Caki2 (cell line): Measurements from ENCODE around the gene SNTG2. TPM values are rescaled to one million over a fixed set of nuclear protein-coding genes. Genes with fewer than 3 reads are reported as not detected.

ENCODE experiments used
- DNase-seq: peaks from one replicate; pipeline ENCODE4 v3.0.0-alpha.2; 2015; ENCODE audit warnings: low read depth
- in situ Hi-C: cut with HindIII; loops from 2 replicates; pipeline ENCODE4 v1.10.0; 2016; ENCODE audit warnings: low sequenced_read_pairs, low pct_unique_long_range_greater_than_20kb, mixed read lengths
- total RNA-seq: library from RNA; depleted of rRNA; stranded (reverse); fragments of >200 nt; shearing (Covaris generic); gene quantifications from 2 replicates; pipeline ENCODE4 v1.2.3, GENCODE V29; 2014; ENCODE audit warnings: low replicate concordance

Gene SNTG2
- total RNA-seq, 1 experiment from 2014 or later, result not detected

DNA sequence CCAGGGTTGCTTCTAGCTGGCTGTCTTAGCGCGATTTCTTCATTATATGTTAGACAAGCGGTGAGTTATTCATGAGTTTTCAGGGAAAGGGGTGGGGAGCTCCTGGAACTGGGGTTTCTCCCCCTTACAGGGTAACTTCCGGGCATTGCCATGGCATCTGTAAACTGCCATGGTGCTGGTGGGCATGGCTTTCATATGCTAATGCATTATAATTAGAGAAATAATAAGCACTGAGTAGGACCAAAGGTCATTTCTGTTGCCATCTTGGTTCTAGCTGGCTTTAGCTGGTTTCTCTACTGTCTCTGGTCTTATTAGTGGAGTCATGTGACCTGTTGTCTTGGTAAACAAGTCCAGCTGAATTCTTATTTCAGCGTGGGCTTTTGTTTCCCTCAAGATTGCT lies 5.5 kb upstream of the SNTG2 start:
- in situ Hi-C loops, result no loop called here

DNA sequence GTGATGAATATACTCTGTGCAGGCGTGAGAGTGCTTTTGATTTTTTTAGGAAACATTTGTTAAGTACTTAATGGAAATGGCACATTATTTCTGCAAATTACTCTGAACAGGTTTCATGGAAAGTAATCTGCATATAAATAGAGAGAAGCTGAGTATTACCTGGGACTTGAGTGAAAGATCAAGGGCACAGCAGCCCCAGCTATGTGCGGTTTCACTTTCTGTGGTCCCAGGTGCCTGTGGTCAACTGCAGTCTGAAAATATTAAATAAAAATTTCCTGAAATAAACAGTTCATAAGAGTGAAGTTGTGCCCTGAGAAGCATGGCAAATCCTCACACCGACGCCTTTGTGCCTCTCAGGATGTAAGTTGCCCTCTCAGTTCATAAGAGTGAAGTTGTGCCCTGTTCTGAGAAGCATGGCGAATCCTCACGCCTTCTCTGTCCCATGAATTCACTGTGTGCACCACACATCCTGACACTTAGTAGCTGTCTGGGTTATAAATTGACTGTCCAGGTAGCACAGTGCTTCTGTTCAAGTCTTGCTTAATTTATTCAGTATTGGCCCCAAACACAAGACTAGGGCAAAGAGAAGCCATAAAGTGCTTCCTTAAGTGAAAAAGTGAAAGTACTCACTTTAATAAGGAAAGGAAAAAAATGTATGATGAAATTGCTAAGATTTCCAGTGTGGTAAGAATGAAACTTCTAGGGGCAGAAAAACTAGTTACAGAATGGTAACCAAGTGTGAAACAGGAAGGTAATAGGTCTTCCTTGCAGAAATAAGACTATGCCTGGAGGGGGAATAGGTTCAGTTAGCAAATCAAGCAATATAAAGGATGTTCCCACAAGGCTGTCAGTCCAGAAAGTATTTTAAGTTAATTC lies 4.3 kb upstream of the SNTG2 start:
- in situ Hi-C loops, result no loop called here
- no peak for DNase-seq

More for the DNA sequence above, 5.5 kb upstream of the SNTG2 start:
- DNase-seq, result no peak

DNA sequence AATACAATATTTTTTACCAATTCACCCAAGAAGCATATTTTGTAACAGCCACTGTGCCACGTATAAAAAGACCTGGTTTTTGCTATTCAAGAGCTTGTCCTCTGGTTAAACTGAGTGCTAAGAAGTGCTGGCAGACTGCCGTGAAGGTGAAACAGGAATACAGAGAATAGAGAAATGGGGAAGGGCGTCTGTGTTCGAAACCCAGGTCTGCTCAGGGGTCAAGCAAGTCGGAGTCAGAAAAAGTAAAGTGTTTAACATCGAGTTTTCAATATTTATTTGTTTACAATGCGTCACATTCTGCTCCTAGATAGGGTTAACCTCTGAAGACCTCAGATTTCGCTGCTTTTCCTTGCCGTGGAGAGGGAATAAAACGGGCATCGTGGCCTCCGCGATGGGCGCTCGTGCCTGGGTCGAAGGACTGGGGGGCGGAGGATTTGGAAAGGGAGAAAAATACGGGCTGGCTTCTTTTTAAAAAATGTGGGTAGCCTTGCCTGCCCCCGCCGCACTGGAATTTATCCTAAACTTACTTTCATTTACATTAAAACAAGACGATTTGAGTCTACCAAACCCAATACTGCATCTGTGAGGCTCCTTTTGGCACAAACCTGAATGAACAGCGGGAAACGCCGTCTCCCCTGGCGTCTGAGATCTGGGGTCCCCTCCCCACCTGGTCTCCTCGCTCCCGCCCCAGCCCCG lies 1.1 kb upstream of the SNTG2 start:
- DNase-seq, result no peak
- in situ Hi-C loops, result no loop called here

DNA sequence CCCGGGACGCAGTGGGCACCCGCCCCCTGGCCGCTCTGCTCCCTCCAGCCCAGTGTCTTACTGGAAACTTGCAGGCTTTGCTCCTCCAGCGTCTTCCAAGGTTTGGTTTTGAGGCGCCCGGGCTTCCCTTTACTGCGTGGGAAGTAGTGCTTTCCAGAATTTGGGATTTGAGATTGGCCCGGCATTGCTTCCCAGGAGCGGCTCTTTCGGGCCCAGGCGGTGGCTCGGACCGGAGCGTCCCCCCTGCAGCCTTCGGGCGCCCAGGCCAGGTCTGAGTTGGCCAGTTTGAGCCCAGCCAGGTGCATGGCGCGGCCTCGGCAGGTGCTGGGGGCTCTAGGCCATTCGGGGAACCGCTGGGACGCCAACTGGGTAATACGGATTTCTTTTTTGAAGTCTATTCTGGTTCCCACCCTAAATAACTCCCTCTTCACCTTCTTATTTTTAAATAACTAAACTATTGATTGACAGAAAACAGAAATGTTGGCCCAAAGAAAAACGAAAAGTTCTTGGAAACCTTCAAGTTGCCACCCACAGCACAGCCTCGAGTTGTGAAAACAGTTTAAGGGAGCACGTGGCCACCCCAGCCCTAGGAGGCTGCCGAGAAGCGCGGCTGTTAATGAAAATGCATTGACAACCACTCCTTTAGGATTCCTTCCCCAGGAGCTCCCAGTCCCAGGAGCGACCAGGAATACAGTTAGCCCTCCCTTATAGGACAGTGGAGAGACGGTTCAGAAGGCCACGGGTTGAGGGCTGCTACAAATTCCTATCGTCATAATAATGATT lies 766 bp downstream of the SNTG2 start:
- DNase-seq, result no peak
- in situ Hi-C loops, result no loop called here

DNA sequence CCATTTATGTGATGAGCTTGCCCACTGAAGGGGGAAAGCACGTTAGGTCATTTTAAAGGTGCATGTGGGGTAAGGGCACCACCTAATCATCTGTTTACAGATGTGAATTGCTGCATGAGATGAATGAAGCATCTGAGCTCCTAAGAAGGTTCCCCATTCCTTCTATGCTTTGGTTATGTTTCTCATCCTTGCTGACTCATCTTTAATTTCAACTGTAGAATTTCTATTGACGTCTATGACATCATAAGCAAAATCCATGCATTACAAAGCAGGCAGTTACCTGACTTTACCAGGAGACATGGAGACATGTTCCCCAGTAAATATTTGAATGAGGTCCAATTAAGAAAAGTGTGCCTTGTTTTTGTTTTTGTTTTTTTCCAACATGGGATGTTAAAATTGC lies 2.8 kb downstream of the SNTG2 start:
- in situ Hi-C loops, result no loop called here
- DNase-seq, result no peak

DNA sequence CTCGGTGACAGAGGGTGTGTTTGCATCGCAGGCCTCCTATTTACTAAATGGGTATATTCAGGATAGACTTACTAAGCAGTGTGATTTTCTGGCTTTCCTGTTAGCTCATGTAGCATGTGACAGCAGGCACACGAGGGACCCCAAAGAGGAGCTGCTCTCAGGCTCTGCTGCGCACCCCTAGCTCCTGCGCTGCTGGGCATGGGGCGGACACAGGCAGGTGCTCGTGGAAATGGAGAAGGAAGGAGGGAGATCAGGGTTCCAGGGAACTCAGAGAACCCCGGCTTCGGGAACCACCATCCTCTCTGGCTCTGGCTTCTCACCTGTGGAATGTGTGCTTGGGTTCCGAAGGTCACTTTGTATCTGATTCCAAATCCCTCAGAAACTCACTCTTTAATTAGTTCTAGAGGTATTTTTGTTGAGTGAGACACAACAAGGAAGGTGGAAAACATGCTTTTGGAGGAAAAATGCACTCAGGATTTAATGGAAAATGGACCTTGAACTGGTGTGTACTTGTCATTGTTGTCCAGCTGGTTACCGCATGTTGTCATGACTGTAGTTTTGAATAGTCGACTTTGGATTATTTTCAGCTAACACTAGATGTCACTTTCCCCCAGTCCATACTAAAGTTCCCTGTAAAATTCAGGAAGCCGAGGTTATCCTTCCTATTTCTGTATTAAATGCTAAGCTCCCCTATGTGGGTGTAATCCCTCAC lies 3.5 kb downstream of the SNTG2 start:
- peak; percentile 27 for DNase-seq
- in situ Hi-C loops, result no loop called here

DNA sequence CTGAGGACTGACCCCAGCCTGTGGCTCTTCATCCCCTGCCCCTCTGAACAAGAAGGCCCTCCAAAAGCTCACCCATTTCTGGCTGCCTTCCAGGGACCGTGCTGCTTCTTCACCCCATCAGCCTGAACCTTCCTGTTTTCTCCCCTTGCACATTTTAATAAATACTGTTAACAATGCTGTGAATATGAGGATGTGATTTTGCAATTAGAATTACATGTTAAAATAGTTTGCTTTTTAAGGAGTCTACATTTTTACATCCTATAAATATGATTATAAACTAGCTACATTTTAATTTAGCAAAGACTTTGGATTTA lies 4.0 kb downstream of the SNTG2 start:
- in situ Hi-C loops, result no loop called here

DNA sequence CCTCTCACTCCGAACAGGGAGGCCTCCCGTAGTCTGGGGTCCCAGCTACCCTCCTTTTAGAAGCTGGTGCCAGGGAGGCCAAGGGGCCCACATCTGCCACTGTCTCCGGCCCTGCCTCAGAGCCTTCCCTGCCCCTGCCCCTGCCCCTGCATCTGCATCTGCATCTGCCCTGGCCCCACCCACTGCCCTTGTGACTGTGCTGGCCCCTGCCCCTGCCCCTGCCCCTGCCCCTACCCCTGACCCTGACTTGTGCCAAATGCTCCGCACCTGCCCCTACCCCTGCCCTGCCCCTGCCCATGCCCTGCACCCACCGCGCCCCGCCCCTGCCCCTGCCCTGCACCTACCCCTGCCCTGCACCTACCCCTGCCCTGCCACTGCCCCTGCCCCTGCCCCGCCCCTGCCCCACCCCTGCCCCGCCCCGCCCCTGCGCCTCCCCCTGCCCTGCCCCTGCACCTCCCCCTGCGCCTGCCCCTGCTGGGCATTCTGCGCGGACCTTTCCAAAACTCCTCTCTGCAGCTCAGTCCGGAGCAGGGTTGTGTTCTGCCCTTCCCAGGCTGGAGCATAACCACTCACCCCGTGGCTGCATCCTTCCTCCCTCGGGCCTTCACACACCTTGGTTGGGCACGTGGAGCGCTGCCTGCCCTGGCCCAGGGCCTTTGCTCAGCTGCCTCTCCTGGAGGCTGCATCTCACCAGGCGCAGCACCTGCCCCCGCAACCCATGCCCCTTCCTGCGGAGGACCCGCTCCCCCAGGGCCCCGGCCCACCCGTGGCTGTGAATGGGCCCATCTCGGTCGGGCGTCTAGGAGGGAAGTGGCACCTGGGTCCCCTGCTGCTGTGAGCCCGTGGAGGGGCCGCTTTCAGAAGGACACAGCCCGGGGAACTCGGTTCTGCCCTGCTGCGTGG lies 5.4 kb downstream of the SNTG2 start:
- in situ Hi-C loops, result no loop called here
- no peak for DNase-seq

More for the DNA sequence above, 4.0 kb downstream of the SNTG2 start:
- no peak for DNase-seq

DNA sequence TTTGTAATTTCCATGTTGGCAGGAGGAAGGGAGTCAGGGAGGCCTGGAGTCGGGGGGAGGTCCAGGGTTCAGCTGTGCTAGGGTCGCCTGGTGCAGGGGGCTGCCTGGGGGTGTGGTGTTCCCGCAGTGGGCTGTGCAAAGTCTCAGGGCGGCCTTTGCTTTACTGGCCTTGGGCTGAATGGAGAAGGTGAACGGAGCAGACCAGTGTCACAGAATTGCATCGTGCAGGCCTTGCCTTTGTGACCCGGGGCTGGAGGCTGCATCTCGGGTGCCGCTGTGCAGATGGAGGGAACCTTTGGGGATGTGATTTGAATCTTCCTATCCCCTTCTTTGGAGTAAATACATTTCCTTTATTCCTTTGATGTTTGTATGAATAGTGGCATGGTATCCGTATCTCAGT lies 8.8 kb downstream of the SNTG2 start:
- DNase-seq, result no peak
- in situ Hi-C loops, result no loop called here

DNA sequence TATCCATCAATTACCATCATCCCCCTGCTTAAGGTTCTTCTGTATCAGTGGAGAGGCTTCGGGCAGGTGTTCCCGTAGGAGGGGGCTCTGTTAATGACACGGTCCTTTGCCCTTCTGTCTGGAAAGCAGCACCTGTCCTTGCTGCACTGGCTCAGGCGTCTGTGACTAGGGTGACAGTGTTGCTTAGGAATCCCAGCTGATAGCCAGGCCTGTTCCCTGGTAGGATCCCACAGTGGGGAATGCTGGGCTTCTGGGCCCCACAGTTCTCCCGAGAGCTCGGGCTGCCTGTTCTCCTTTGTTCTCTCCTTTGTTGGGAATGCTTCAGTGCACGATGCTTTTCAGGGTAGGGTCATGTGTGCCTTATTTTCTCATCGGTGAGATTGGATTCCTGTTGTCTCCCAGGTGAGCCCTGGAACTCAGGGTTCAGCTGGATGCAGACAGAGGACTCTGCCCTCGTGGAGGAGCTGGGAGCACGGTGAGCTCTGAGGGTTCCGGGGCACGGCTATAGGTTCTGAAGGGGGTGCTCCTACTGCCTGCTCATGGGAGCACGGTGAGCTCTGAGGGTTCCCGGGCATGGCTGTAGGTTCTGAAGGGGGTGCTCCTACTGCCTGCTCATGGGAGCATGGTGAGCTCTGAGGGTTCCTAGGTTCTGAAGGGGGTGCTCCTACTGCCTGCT lies 9.6 kb downstream of the SNTG2 start:
- in situ Hi-C loops, result no loop called here
- no peak for DNase-seq

DNA sequence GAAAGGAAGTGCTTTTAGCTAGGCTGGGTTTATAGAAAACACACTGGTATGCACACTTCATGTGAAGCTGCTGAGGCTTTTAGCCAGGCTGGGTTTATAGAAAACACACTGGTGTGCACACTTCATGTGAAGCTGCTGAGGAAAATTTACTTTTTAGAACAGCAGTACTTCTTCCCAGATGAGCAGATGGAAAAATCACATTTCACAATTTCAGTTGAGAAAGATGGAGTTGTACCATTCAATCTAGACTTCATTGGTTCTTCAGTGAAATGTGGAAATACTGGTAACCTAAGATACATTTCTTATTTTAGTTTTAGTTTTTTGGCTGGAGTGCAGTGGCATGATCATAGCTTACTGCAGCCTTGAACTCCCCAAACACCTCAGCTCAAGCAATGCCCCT lies 11.1 kb downstream of the SNTG2 start:
- in situ Hi-C loops, result no loop called here
- DNase-seq, result no peak

DNA sequence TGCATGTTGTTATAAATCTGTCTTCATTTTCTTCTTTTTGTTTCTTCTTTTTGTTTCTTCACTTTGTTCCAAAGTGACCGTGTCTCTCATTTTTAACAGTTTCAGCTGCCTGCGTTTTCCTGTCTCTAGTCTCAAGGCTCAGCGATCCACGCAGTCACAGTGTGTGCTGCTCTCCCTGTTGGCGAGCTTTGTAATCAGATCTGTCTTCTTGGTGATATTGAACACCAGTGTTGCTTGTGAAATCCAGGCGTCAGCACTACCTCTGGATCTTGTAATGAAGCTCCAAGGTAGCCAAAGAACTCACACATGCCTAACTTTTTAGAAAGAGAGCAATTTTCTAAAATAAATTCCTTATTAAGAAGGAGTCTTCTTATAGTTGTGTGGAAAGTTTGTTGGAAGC lies 13.2 kb downstream of the SNTG2 start:
- in situ Hi-C loops, result no loop called here
- no peak for DNase-seq

DNA sequence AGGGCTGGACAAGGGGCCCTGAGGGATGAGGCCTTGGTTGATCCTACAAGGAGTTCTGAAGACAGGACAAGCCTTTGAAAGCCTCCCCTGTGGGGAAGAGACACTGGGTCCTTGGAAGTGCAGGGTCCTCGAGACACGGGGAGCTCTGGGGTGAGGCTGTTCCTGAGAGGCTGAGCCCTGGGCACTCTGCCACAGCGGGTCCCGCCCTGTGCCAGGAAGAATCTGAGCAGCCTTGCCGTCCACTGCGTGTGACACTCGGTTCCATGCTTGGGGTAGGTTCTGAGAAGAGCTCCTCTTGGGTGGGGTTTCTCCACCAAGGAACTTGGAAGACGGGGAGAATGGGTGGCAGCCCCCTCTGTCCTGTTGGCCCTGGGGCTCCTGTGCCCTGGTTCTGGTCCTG lies 13.9 kb downstream of the SNTG2 start:
- DNase-seq, result no peak

DNA sequence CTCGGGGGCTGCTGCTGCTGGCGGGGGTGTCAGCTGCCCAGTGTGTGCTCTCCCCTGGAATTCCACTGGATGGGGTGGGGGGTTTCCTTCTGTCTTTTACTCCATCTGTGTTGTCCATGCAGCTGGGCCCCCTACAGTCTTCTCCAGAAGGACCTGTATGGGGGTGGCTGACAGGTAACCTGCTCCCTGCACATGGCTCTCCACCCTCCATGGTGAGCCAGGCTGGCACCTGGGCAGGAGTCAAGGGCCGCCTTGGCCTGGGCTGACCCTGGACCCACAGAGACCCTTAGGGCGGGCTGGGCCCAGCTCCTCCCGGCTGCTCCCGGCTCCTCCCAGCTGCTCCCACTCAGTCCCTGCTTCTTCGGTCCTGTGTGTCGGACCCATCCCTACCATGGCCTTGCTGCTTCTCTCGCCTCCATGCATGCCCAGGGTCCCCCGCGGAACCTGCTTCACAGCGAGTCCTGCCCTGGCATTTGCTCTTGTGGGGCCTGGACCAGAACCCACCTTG lies 15.0 kb downstream of the SNTG2 start:
- in situ Hi-C loops, result no loop called here

More for the DNA sequence above, 13.9 kb downstream of the SNTG2 start:
- in situ Hi-C loops, result no loop called here

DNA sequence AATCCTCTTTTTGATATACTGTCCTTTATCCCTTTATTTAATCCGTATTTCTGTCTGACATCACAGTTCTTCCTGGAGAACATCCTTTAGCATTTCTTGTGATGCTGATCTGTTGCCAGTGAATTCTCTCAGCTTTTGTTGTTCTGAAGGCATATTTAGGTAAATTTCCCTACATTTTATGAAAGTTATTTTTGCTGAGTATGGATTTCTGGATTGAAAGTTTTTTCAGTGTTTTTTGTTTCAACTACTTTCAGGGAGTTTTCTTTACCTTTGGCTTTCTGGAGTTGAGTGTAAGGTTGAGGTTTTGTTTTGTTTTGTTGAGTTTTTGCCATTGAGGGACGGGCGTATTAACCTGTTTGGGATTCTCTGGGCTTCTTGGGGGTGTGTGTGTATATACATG lies 22.5 kb downstream of the SNTG2 start:
- DNase-seq, result no peak
- in situ Hi-C loops, result no loop called here

More for the DNA sequence above, 15.0 kb downstream of the SNTG2 start:
- no peak for DNase-seq

DNA sequence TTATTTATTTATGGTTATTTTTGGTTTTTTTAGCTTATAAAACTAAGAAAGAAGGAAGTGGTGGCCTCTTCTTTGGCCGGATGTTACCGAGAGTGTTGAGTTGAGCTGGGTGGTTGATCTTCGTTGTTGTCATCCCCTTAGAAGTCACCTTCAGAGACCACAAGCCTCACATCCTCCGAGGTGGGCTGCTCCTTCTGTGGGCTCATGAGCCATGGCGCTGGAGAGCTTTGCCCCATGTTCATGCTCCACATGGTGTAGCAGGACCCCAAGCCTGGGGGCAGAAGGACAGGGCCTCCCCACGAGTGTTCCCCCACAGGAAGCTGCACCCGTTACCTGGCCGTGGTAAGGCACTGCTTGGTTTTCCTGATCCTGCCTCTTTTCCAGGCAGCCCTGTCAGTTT lies 23.4 kb downstream of the SNTG2 start:
- in situ Hi-C loops, result no loop called here
- no peak for DNase-seq

DNA sequence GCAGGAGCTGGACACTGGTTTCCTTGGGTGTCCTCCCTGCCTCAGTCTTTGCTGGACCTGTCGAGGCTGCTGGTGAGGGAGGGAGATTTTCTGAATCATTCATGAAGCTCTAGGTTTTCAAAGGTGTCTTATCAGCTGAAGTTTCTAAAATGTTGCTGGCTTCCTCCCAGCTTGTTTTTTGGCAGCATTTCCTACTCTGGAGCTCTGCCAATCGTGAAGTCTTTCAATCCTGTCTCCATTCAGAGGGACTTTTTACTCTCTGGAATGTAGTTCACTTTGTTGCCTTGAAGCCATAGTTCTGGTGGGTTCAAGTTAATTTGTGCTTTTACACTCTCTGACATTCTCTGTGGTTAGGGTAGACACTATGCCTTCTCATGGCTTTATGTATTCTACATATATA lies 23.9 kb downstream of the SNTG2 start:
- in situ Hi-C loops, result no loop called here
- no peak for DNase-seq
